K562 (cell line): Measurements from ENCODE around the gene MRPL19.

ENCODE experiments used
- ETV6 ChIP-seq, 3 experiments: fragments of 150-350 bp in 1 of 3; sonication (generic) in 1 of 3; formaldehyde crosslinking in 1 of 3; IDR thresholded peaks; 2 replicates each; pipeline versions ENCODE4 v1.6.1 to v1.8.0; 2014 to 2022; ENCODE audit warnings: borderline replicate concordance in 2 of 3, low read depth in 2 of 3, antibody characterized with exemption in 1 of 3, low read length in 1 of 3, mild to moderate bottlenecking in 1 of 3, missing genetic modification reagents in 1 of 3
- ZNF699 ChIP-seq: fragments of 250-450 bp; sonication (Bioruptor Pico); IDR thresholded peaks from 2 replicates; pipeline ENCODE4 v1.8.0; 2021; ENCODE audit warnings: mild to moderate bottlenecking, moderate library complexity; ENCODE audit not compliant: insufficient replicate concordance

- TF ChIP-seq ZNF699 (CRISPR knock-in tag) (no peak), ETV6 (IDR thresholded peaks at IDR 0.05; ENCODE audit: borderline replicate concordance in 1 of 2, low read depth in 2 of 2, low read length in 1 of 2) (no peak), ETV6 (CRISPR knock-in tag; IDR thresholded peaks at IDR 0.05; ENCODE audit: borderline replicate concordance) (no peak)
These were observed 42.1 kb upstream of the MRPL19 start for GRCh38 chr2:75604484-75604883.
